PC-3 (cell line): ENCODE measurements around the gene FKBP1A.

Experiments
- EZH2 ChIP-seq: fragments of 300-600 bp; sonication (generic); IDR thresholded peaks from one replicate; pipeline ENCODE4 v1.6.1; 2017; ENCODE audit warnings: antibody characterized with exemption, mild to moderate bottlenecking, low read length; ENCODE audit not compliant: unreplicated experiment
- EZH2phosphoT487 ChIP-seq: fragments of 300-600 bp; sonication (generic); IDR thresholded peaks from 2 replicates; pipeline ENCODE4 v1.6.1; 2018; ENCODE audit warnings: mild to moderate bottlenecking, antibody characterized with exemption, low read length, borderline replicate concordance
- TF ChIP-seq, protein P1 (sequence below): fragments of 300-600 bp; sonication (generic); conservative IDR thresholded peaks from 2 replicates; pipeline ENCODE4 v1.5.1; 2017; ENCODE audit warnings: antibody characterized with exemption, low read depth, mild to moderate bottlenecking, low read length

DNA sequence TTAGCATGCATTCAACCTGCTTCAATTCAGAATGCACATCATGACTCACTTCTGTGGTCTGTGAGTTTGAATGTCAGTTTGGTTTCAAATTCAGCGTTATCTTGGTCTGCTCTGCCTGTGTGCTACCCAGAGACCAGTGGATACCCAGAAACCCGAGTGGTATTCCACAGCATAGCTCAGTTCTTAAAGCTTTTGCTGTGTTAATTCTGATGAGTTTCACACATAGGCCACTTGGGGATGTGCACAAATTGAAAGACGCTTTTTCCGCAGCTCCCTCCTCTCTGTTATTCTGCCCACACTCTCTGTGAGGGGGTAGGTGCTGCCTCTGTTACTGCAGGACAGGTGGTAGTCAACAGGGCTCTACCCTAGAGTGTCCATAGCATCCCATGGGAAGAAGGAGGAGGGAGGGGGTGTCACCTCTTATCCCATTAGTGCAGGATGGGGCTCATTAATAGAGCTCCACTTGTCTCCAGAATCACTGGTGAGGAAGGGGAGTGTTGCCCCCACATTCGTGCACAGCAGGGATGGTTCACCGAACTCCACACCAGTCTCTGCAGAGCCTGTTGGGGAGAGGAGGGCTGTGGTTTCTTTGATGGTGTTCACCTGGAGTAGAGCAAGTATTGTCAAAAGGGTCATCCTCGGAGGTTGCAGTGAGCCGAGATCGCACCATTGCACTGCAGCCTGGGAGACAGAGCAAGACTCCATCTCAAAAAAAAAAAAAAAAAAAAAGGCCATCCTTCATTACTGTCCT, 34.8 kb downstream of the FKBP1A start:
- TF ChIP-seq, protein P1, sequence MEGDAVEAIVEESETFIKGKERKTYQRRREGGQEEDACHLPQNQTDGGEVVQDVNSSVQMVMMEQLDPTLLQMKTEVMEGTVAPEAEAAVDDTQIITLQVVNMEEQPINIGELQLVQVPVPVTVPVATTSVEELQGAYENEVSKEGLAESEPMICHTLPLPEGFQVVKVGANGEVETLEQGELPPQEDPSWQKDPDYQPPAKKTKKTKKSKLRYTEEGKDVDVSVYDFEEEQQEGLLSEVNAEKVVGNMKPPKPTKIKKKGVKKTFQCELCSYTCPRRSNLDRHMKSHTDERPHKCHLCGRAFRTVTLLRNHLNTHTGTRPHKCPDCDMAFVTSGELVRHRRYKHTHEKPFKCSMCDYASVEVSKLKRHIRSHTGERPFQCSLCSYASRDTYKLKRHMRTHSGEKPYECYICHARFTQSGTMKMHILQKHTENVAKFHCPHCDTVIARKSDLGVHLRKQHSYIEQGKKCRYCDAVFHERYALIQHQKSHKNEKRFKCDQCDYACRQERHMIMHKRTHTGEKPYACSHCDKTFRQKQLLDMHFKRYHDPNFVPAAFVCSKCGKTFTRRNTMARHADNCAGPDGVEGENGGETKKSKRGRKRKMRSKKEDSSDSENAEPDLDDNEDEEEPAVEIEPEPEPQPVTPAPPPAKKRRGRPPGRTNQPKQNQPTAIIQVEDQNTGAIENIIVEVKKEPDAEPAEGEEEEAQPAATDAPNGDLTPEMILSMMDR = no peak
- TF ChIP-seq EZH2 = no peak
- TF ChIP-seq EZH2phosphoT487 = no peak
